Spinal cord (tissue), 10 donors: ENCODE results near the gene BORCS6. TPM values are rescaled to one million over a fixed set of nuclear protein-coding genes. Genes with fewer than 3 reads are reported as not detected.

Experiments
- DNase-seq, 6 donors: peaks; one replicate each; pipeline versions ENCODE4 v3.0.0 to v3.0.0-alpha.2; 2013 to 2015; ENCODE audit warnings: low spot score in 6 of 6, low read depth in 4 of 6
- H3K27ac ChIP-seq: one replicate; pipeline ENCODE4 v1.5.1; 2013; ENCODE audit warnings: low read depth, low read length, control low read depth
- H3K27me3 ChIP-seq: one replicate; pipeline ENCODE4 v1.6.1; 2013; ENCODE audit warnings: low read length; ENCODE audit not compliant: control insufficient read depth, insufficient read depth
- H3K36me3 ChIP-seq: one replicate; pipeline ENCODE4 v1.6.1; 2013; ENCODE audit warnings: low read length; ENCODE audit not compliant: control insufficient read depth, insufficient read depth
- H3K4me1 ChIP-seq: one replicate; pipeline ENCODE4 v1.6.1; 2013; ENCODE audit warnings: low read length; ENCODE audit not compliant: control insufficient read depth, insufficient read depth
- H3K4me3 ChIP-seq: one replicate; pipeline ENCODE4 v1.5.1; 2013; ENCODE audit warnings: low read depth, low read length, control low read depth
- H3K9me3 ChIP-seq: one replicate; pipeline ENCODE4 v1.6.1; 2013; ENCODE audit warnings: low read length; ENCODE audit not compliant: control insufficient read depth, insufficient read depth
- WGBS: methylation state at CpG from one replicate; pipeline ENCODE4 v1.1.5; 2013; ENCODE audit warnings: missing lambda C conversion rate; ENCODE audit not compliant: insufficient coverage; 5-methylcytosine and 5-hydroxymethylcytosine counted together
- long read RNA-seq, 4 donors: transcript quantifications; one replicate each; lab custom pipeline, GENCODE V29; 2026
- polyA plus RNA-seq, 2 donors: library from polyadenylated mRNA; unstranded; fragments of 120-200 nt; gene quantifications; one replicate each; pipeline ENCODE4 v1.2.1, GENCODE V29; 2013; ENCODE audit not compliant: insufficient read length in 2 of 2
- total RNA-seq, 2 donors: library from RNA; depleted of rRNA in 1 of 2; stranded (reverse); fragments of 120-200 nt in 1 of 2; fragments of >200 nt in 1 of 2; gene quantifications; one replicate each; pipeline versions ENCODE4 v1.2.3 to v1.2.4, GENCODE V29; 2013 to 2014
- donor health status: healthy.

Gene BORCS6
- total RNA-seq (1 to 10 TPM; 3.7 to 6.7 TPM), polyA plus RNA-seq (1 to 10 TPM; 6.3 to 6.8 TPM)
- long read RNA-seq, donor 1, transcript BORCS6-201 (1 exons, 2,575 nt): major isoform, 13 of 13 reads
- long read RNA-seq, donor 1, partial matches to known transcripts: 0 of 13 reads
- long read RNA-seq, donor 1, other reads (novel, unspliced or antisense): 0 of 13 reads
- long read RNA-seq, donor 2, transcript BORCS6-201 (1 exons, 2,575 nt): major isoform, 6 of 6 reads
- long read RNA-seq, donor 2, partial matches to known transcripts: 0 of 6 reads
- long read RNA-seq, donor 2, other reads (novel, unspliced or antisense): 0 of 6 reads
- long read RNA-seq, donor 3, partial matches to known transcripts: 0 of 2 reads
- long read RNA-seq, donor 3, other reads (novel, unspliced or antisense): 0 of 2 reads
- long read RNA-seq, donor 4, transcript BORCS6-201 (1 exons, 2,575 nt): major isoform, 10 of 10 reads
- long read RNA-seq, donor 4, partial matches to known transcripts: 0 of 10 reads
- long read RNA-seq, donor 4, other reads (novel, unspliced or antisense): 0 of 10 reads

DNA sequence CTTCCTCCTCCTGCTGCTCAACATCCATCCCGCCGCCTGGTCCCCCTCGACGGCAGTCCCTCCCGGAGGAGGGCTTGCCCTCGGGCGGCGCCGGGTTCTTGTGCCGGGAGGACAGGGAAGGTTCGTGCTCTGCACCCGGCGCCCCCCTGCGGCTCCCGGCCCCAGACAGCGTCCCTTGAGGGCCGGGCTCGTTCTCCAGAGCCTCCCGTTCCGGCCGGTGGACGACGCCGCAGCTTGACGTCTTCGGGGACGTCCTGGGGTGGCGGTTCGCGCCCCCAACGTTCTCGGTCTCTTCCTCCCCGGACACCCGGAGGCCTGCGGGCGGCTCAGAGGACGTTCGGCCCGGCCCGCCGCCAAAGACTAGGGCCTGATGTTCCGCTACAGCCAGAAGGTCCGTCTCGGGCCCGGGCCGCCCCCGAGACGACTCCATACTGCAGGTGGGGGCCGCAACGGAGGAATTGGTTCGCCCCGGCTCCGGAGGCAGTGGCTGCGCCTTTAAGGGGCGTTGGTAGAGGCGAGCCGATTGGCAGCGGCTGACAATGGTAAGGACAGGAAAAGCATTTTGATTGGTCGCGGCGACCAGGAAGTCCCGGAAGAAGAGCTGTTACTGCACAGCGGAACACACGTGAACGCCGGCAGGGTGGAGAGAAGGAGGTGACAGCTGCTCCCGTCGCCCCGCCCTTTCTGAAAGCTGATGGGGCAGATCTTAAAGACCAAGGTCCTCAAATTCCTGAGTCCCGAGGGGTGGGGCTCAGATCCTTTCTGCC, at the start of gene BORCS6:
Gene BORCS6, minus strand, starts transcription at position 470 of the 767 bp plus-strand sequence. Its CDS starts 40 bp downstream, at position 430.
- Histone ChIP-seq H3K4me1 (peaks cover 52% of the 10 kb centered on the region), H3K9me3 (no peaks in the 10 kb centered on the region), H3K27ac (peak within 1 kb of the TSS; percentile 100), H3K27me3 (no peaks in the 10 kb centered on the region), H3K36me3 (no peaks in the 10 kb centered on the region), H3K4me3 (peak within 1 kb of the TSS; percentile 94)
- DNase-seq: peak; percentile 75 to 99 (median 95)
- 0% methylated on average over 69 of the region's 70 CpGs for WGBS

- H3K27me3 ChIP-seq: no peaks in the 10 kb centered on the region
- 94% methylated on average over 3 of the region's 4 CpGs for WGBS
- H3K27ac ChIP-seq: no peak overlapping the region
- no peaks in the 10 kb centered on the region for H3K4me1 ChIP-seq
- peaks cover 67% of the 10 kb centered on the region for H3K36me3 ChIP-seq
- DNase-seq: no peak
- H3K9me3 ChIP-seq: no peaks in the 10 kb centered on the region
- no peak overlapping the region for H3K4me3 ChIP-seq
Measured at GRCh38 chr17:8237886-8238285, 47.9 kb upstream of the BORCS6 start.

GRCh38 chr17:8237175-8237574, 47.2 kb upstream of the BORCS6 start:
- Histone ChIP-seq H3K4me1 (no peaks in the 10 kb centered on the region), H3K4me3 (no peak overlapping the region), H3K36me3 (peaks cover 74% of the 10 kb centered on the region), H3K27me3 (no peaks in the 10 kb centered on the region), H3K9me3 (no peaks in the 10 kb centered on the region), H3K27ac (no peak overlapping the region)
- no peak for DNase-seq
- WGBS: 100% methylated on average over 2 of the region's 7 CpGs

DNA sequence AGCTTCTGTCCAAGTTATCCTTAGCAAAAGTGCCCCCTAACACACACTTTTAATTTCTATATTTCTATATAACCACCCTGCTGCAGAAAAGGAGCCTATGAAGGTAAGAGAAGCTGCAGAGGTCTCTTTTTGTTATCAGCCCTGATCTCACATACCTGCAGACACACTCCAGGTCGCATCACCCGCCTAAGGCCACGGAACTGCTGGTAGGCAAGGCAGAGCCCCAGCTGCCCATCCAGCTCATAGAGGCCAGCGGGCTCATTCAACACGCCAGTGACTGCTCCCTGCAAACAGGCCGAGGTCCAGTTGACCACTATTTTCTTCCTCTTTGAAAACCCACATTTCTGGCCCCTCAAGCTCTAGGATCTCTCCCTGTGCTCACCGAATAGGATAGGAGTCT, 45.7 kb upstream of the BORCS6 start:
- WGBS: 100% methylated on average over 5 of the region's 7 CpGs

DNA sequence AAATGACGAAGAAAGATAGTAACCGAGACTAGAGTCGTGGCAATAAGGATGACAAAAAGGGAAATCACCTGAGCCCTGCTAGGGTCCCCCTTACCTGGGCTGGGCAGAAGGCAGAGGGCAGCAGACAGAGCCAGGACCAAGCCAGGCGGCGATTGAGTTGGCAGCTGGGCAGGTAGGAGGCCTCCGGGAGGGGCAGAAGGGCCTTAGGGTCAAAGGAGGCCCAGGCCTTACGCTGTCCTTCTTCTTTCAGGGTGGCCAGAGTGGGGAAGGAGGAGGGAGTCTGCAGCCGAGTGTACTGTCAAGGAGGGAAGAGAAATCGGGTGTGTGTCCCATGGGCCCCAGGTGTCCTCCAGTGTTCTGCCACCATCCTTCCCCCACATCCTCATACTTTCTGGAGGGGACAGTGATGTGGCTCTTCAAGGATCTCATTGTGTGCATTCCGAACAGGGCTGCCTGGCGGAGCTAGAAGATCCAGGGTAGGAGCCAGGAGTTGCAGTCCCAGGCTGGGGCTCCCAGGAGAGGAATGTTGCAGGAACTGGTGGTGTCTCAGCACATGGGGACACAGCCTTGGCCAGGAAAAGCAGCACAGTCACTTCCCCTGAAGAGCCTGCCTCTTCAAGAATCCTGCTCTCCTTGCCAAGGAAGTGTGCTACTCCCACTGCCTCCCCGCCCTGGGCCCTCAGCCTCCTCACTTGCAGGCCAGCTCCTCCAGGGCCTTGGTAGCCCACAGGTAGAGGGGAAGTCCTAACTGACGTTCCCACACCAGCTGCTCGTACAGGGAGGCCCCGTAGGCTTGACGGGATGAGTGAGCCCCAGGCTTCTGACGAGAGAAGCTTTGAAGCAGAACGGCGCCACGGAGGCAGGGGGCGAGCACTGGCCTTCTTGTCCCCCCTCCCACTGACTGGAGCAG, 44.6 kb upstream of the BORCS6 start:
- no peaks in the 10 kb centered on the region for H3K27me3 ChIP-seq
- H3K4me3 ChIP-seq: no peak overlapping the region
- H3K4me1 ChIP-seq: no peaks in the 10 kb centered on the region
- no peaks in the 10 kb centered on the region for H3K9me3 ChIP-seq
- no peak for DNase-seq
- H3K36me3 ChIP-seq: peaks cover 83% of the 10 kb centered on the region
- H3K27ac ChIP-seq: no peak overlapping the region
- 93% methylated on average over 17 of the region's 21 CpGs for WGBS

More for the DNA sequence above, 45.7 kb upstream of the BORCS6 start:
- Histone ChIP-seq H3K9me3 (no peaks in the 10 kb centered on the region), H3K4me3 (no peak overlapping the region), H3K4me1 (no peaks in the 10 kb centered on the region), H3K36me3 (peaks cover 77% of the 10 kb centered on the region), H3K27ac (no peak overlapping the region), H3K27me3 (no peaks in the 10 kb centered on the region)
- no peak for DNase-seq

- no peaks in the 10 kb centered on the region for H3K27me3 ChIP-seq
- H3K27ac ChIP-seq: no peak overlapping the region
- WGBS: 97% methylated on average over 10 of the region's 10 CpGs
- DNase-seq: no peak
- H3K4me1 ChIP-seq: peaks cover 11% of the 10 kb centered on the region
- H3K9me3 ChIP-seq: no peaks in the 10 kb centered on the region
- no peak overlapping the region for H3K4me3 ChIP-seq
- H3K36me3 ChIP-seq: peaks cover 88% of the 10 kb centered on the region
Measured at GRCh38 chr17:8231701-8232100, 41.7 kb upstream of the BORCS6 start.

- no peaks in the 10 kb centered on the region for H3K27me3 ChIP-seq
- peaks cover 40% of the 10 kb centered on the region for H3K4me1 ChIP-seq
- H3K4me3 ChIP-seq: peak overlapping the region; percentile 55
- H3K27ac ChIP-seq: peak overlapping the region; percentile 95
- no peak for DNase-seq
- WGBS: 82% methylated on average over 4 of the region's 4 CpGs
- peaks cover 47% of the 10 kb centered on the region for H3K36me3 ChIP-seq
- H3K9me3 ChIP-seq: no peaks in the 10 kb centered on the region
Measured at GRCh38 chr17:8227238-8227581, 37.2 kb upstream of the BORCS6 start.

GRCh38 chr17:8226536-8227237, 36.7 kb upstream of the BORCS6 start:
- DNase-seq: peak in 4 of 6 donors; percentile 73 to 96 (median 90)
- Histone ChIP-seq H3K9me3 (no peaks in the 10 kb centered on the region), H3K27me3 (no peaks in the 10 kb centered on the region), H3K27ac (peak overlapping the region; percentile 95), H3K4me3 (peak overlapping the region; percentile 55), H3K4me1 (peaks cover 44% of the 10 kb centered on the region), H3K36me3 (peaks cover 42% of the 10 kb centered on the region)
- WGBS: 6% methylated on average over 20 of the region's 32 CpGs
